HG03103 (cell line): ENCODE results near the gene CLCN7.
"Not testable (repeated sequence)": the region's sequence is repeated elsewhere in the genome, so short reads cannot be mapped to it uniquely, and the experiment has no call there.

ENCODE experiments used
- ATAC-seq: cut with Tn5 transposase; IDR thresholded peaks from one replicate; pipeline ENCODE4 v1.9.1; 2021; ENCODE audit warnings: low read depth; ENCODE audit not compliant: unreplicated experiment

CLCN7 gene

GRCh38 chr16:1447965-1448364 is 26.9 kb downstream of the CLCN7 start:
- no peak for ATAC-seq

DNA sequence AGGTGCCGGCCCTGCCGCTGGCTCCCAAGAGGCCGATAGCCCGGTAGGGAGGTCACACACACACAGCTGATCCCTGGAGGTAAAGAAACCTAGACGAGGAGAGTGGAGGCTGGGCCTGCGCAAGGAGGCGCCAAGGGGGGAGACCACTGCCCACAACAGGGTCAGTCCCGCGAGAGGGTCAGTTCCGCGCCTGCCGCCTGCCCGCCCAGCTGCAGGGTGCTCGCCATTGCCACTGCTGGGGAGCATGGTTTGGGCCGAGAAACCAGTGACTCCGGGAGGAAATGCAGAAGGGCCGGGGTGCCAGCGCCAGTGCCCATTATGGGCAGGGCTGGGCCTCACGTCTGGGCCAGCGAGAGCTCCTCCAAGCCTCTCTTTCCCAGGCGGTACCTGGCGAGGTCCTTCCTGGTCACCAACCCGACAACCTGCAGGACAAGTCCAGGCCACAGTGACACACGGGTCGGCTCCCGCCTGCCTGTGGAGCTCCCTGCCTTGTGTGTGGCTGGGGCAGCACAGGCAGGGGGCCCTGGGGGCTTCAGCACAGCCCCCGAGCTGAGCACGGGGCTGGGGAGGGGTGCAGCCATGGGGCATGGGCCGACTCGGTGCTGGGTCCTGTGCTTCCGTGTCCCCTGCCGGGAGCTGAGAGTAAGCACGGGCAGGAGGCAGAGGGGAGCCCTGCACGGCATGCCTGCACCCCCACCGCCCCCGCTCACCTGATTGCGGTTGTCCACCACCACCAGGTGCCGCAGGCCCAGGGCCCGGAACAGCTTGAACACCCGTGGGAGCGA is 28.3 kb downstream of the CLCN7 start:
- no peak for ATAC-seq

DNA sequence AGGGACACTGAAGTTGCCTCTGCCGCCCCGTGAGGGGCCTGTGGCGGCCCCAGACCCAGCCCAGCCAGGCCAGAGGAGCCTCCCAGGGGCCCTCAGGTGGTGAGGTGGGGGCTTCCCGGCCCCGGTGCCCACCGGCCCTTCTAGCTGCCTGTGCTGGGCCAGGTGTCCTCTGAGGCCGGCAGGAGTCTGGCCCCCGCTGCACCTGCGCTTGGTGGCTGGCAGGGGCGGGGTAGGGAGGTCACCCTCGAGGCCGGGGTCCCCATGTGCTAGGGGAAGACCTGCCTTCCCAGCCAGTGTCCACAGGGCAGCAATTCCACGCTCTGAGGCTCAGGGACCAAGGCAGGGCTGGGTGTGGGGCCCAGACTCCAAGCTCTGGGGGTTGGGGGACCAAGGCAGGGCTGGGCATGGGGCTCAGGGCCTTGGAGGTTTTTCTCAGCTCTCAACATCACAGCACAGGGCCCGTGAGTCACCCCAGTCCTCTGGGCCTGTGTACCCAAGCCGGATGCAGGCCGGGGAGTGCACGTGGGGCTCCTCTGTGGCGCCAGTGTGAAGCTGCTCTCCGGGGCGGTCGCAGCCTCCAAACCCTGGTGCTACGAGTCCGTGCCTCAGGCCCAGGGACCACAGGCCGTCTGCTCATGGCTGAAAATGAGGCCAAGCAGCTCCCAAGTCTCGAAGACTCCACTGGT is 29.2 kb downstream of the CLCN7 start:
- no peak for ATAC-seq

DNA sequence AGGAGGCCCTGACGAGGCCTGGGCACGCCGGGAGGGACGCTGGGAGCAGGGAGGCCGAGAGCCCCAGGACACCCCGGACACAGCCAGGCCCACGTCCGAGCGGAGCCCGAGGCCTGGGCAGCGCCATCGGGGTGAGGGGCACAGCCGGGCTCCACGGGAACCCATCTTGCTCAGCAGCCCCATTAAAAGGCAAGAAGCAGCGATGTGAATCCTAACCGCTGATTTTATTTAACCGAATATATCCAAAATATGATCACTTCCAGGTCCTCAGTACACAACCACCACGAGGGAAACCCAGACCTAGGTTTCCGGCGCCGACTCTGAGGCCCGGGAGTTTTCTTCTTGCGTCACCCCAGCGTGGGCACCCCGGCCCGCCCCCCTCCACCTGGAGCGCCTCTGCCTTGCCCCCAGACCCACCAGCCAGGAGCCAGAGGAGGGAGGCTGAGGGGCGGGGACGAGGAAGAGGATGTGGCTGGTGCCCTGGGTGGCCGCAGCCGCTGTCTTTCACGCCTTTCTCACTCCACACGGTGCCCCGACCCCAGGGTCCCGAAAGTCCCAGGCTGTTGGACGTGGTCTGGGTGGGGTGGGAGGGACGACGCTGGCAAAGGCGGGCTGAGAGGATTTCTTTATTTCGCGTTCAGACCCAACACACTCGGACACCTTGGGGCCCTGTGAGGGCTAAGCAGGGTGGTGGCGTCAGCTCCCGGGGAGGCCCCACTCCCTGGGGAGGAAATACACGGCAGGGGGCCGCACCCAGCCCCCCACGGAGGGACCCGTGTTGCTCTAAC is 29.9 kb downstream of the CLCN7 start:
- no peak for ATAC-seq

DNA sequence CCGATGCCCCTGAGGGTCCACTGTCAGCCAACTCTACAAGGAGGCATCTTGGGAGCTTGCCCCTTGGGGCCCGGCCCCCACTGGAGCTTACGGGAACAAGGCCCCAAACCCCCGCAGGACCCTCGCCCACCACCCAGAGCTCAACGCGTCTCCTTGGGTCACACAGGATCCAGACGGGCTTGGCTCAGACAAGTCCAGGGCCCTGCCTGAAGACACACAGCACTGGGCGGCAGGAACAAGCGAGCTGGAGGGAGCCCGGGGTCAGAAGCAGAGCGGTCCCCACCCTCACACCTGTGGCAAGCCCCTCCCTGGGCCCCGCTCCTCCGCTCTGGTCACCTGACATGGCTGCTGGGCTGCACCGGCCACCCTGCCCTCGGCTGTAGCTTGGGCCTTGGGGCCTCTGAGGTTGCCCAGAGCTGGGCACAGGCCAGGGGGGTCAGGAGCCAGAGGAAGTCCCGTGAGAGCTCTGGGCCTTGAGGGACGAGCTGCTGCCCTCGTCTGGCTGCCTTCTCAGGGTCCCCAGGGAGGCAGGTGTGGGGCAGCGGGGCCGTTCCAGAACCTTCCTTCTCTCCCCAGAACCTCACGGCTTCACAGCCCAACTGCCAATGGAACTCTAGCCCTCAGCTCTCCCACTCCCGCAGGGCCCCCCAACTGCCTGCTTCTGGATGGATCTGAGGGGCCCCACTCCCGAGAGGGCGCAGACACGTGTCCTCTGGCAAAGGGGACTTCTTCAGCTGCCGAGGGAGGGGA is 30.7 kb downstream of the CLCN7 start, which contains the start of gene CCDC154:
Gene CCDC154, minus strand, starts transcription at position 577 of the 750 bp plus-strand sequence. Its CDS starts 234 bp downstream, at position 343.
- ATAC-seq, result no peak

- ATAC-seq, result no peak
These were observed 31.3 kb downstream of the CLCN7 start for GRCh38 chr16:1443403-1443973.

- no peak for ATAC-seq
These were observed 32.1 kb downstream of the CLCN7 start for GRCh38 chr16:1442697-1443096.

DNA sequence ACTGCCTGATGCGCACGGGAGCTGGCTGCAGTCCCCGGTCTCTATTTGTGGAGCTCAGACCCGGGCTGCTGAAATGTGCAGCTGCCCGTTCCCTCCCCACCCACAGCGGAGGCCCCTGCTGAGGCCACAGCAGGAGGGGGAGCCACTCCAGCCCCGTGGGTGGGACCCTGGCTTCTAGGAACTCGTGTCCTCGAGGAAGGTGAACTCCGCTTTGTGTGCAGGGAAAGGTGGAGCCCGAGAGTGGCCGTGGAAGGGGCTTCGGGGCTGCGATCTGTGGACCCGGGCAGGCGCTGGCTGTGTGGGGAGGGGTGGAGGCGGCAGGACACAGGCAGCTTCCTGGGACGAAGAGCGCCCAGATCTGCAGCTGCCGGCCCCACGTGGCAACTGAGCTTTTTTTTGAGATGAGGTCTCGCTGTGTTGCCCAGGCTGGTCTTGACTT is 33.4 kb downstream of the CLCN7 start:
- no peak for ATAC-seq

- not testable (repeated sequence) for ATAC-seq
These were observed 35.1 kb downstream of the CLCN7 start for GRCh38 chr16:1439699-1440074.

- ATAC-seq, result no peak
These were observed 35.6 kb downstream of the CLCN7 start for GRCh38 chr16:1439058-1439698.

GRCh38 chr16:1438229-1439057 is 36.4 kb downstream of the CLCN7 start:
- no peak for ATAC-seq

DNA sequence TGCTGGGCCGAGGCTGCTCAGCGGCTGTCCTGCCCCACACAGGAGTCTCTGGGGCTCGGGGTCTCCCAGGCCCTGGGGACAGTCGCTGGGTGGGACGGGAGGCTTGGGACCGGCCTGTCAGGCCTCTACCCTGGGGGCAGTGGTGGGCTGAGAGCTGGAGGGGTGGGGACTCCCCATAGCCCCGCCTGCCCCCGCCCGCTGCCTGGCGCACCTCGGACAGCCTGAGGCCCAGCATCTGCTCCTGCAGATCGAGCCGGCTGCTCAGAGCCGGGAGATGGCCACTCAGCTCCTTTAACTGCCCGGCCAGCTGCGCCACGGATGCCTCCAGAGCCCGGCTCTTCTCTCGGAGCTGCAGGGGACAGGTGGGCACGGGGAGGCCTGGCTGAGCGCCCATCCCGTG is 37.2 kb downstream of the CLCN7 start:
- ATAC-seq, result no peak

DNA sequence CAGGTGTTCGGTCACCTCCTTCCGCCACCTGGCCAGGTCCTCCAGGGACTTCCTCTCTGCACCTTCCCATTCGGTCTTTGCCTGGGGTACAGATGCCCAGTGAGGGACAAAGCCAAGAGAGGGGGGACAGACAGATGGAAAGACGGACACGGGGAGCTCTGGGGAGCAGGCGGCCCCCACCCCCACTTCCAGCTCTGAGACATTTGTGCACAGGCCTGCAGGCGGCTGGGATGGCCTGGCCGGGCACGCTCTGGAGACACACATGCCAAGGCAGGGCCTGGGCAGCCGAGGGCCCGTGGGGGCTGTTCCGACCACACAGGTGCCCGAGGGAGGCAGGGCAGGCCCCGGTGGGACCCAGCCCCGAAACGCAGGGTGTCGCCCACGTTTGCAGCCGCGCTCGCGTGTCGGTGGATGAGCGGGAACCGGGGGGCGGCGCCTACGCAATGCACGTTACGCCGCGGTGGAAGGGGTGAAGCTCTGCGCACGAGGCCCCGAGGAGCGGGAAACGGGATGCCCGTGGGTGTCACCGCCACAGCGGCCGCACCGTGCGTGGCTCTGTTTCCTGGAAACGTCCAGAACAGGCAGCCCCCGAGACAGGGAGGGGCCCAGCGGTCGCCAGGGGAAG is 38.0 kb downstream of the CLCN7 start:
- ATAC-seq, result no peak

- ATAC-seq, result no peak
These were observed 38.7 kb downstream of the CLCN7 start for GRCh38 chr16:1435921-1436697.

GRCh38 chr16:1434644-1435592 is 39.9 kb downstream of the CLCN7 start:
- no peak for ATAC-seq

GRCh38 chr16:1433756-1434155 is 41.1 kb downstream of the CLCN7 start:
- ATAC-seq, result no peak

DNA sequence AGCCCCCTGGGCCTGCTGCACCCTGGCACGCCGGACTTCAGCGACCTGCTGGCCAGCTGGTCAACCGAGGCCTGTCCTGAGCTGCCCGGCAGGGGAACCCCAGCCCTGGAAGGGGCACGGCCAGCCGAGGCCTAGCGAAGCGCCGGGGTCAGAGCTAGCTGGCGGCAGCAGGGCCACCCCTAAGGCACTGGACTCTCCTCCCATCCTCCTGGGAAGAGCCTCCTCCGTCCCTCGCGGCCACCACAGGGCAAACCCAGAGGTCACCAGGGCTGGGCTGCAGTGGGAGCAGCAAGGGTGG is 41.6 kb downstream of the CLCN7 start:
- no peak for ATAC-seq
